ENCODE data around the gene GATA5.

DNA sequence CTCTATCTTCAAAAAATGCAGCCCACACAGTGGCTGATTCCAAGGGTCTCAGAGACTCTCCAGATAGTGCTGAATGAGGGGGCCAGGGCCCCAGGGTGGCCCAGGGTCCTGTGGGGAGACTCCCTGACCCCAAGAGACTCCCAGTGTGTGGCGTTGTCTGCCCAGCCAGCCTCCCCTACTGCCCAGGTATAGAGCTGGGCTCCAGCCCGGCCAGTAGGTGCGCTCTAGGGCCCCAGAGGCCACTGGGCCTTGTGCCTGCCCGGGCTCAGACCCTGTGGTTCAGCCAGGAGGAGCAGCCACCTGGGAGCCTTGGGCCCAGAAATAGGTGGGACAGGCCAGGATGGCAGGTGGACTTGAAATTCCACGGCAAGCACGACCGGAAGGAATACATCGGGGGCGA is 30.3 kb upstream of the GATA5 start:
- TF ChIP-seq, protein P1, sequence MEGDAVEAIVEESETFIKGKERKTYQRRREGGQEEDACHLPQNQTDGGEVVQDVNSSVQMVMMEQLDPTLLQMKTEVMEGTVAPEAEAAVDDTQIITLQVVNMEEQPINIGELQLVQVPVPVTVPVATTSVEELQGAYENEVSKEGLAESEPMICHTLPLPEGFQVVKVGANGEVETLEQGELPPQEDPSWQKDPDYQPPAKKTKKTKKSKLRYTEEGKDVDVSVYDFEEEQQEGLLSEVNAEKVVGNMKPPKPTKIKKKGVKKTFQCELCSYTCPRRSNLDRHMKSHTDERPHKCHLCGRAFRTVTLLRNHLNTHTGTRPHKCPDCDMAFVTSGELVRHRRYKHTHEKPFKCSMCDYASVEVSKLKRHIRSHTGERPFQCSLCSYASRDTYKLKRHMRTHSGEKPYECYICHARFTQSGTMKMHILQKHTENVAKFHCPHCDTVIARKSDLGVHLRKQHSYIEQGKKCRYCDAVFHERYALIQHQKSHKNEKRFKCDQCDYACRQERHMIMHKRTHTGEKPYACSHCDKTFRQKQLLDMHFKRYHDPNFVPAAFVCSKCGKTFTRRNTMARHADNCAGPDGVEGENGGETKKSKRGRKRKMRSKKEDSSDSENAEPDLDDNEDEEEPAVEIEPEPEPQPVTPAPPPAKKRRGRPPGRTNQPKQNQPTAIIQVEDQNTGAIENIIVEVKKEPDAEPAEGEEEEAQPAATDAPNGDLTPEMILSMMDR (conservative IDR thresholded peaks at IDR 0.05 in 1 of 2, IDR thresholded peaks at IDR 0.05 in 1 of 2; ENCODE audit: extremely low read depth in 1 of 2, insufficient read depth in 1 of 2, low read depth in 1 of 2, low read length in 2 of 2) = no peak
- no peak for TF ChIP-seq EZH2 (IDR thresholded peaks at IDR 0.05; ENCODE audit: borderline replicate concordance, low read length)
